Endodermal cell (in vitro differentiated cells): ENCODE data around the gene FAM174C. TPM values are rescaled to one million over a fixed set of nuclear protein-coding genes. Genes with fewer than 3 reads are reported as not detected.

Experiments used
- DNase-seq: peaks from one replicate; pipeline ENCODE4 v3.0.0-alpha.2; 2017
- H3K27ac ChIP-seq: 2 replicates; pipeline ENCODE4 v1.5.1; 2013; ENCODE audit warnings: mild to moderate bottlenecking, low read depth, low read length, moderate library complexity
- H3K27me3 ChIP-seq: 2 replicates; pipeline ENCODE4 v1.6.1; 2013; ENCODE audit warnings: mild to moderate bottlenecking, low read length, moderate library complexity; ENCODE audit not compliant: insufficient read depth, control insufficient read depth, poor library complexity, severe bottlenecking
- H3K36me3 ChIP-seq: 2 replicates; pipeline ENCODE4 v1.7.0; 2013; ENCODE audit warnings: mild to moderate bottlenecking, low read length, moderate library complexity; ENCODE audit not compliant: control insufficient read depth, insufficient read depth
- H3K4me1 ChIP-seq: one replicate; pipeline ENCODE4 v1.7.0; 2013; ENCODE audit warnings: low read length; ENCODE audit not compliant: control insufficient read depth, insufficient read depth
- H3K4me3 ChIP-seq: 2 replicates; pipeline ENCODE4 v1.5.1; 2013; ENCODE audit warnings: mild to moderate bottlenecking, low read length, moderate library complexity
- H3K9ac ChIP-seq: 2 replicates; pipeline ENCODE4 v1.6.1; 2013; ENCODE audit warnings: mild to moderate bottlenecking, low read length, moderate library complexity; ENCODE audit not compliant: poor library complexity, severe bottlenecking; ENCODE audit errors: extremely low read depth
- H3K9me3 ChIP-seq: 2 replicates; pipeline ENCODE4 v1.6.1; 2013; ENCODE audit warnings: mild to moderate bottlenecking, low read length, moderate library complexity; ENCODE audit not compliant: control insufficient read depth
- H3K27ac Mint-ChIP-seq: 2 replicates; pipeline ENCODE4 v1.8.0; 2020; ENCODE audit warnings: mixed read lengths
- H3K27me3 Mint-ChIP-seq: 2 replicates; pipeline ENCODE4 v1.8.0; 2021; ENCODE audit warnings: mild to moderate bottlenecking, mixed read lengths; ENCODE audit not compliant: insufficient read depth
- H3K36me3 Mint-ChIP-seq: 2 replicates; pipeline ENCODE4 v1.8.0; 2020; ENCODE audit warnings: low read depth, mixed read lengths
- H3K4me1 Mint-ChIP-seq: 2 replicates; pipeline ENCODE4 v1.8.0; 2020; ENCODE audit warnings: mixed read lengths
- H3K4me3 Mint-ChIP-seq: 2 replicates; pipeline ENCODE4 v1.8.0; 2020; ENCODE audit warnings: mild to moderate bottlenecking, moderate library complexity, mixed read lengths
- H3K9me3 Mint-ChIP-seq: 2 replicates; pipeline ENCODE4 v1.8.0; 2020; ENCODE audit warnings: mild to moderate bottlenecking, mixed read lengths
- WGBS, 2 experiments: methylation state at CpG; one replicate each; pipeline versions ENCODE4 v1.1.5 to v1.1.7; 2013; ENCODE audit warnings: missing lambda C conversion rate in 2 of 2, mixed read lengths in 1 of 2; ENCODE audit not compliant: insufficient coverage in 1 of 2, insufficient read length in 1 of 2; 5-methylcytosine and 5-hydroxymethylcytosine counted together
- total RNA-seq, 2 donors: library from RNA; stranded (reverse); fragmentation: NEBNext Ultra II Directional in 1 of 2; extraction: Animal tissue kit (Norgen Biotek cat#: 25700) in 1 of 2; gene quantifications; 2 replicates in 1 of 2; 3 replicates in 1 of 2; pipeline ENCODE4 v1.2.1, GENCODE V29; 2021
- TF ChIP-seq, protein P1 (sequence below): fragments of 200-600 bp; sonication (generic); conservative IDR thresholded peaks from 2 replicates; pipeline ENCODE4 v1.5.0; 2021; ENCODE audit warnings: antibody characterized with exemption, mild to moderate bottlenecking

The FAM174C gene
- total RNA-seq, 2 donors from 2014 or later: 45.1 to 46.0 TPM

DNA sequence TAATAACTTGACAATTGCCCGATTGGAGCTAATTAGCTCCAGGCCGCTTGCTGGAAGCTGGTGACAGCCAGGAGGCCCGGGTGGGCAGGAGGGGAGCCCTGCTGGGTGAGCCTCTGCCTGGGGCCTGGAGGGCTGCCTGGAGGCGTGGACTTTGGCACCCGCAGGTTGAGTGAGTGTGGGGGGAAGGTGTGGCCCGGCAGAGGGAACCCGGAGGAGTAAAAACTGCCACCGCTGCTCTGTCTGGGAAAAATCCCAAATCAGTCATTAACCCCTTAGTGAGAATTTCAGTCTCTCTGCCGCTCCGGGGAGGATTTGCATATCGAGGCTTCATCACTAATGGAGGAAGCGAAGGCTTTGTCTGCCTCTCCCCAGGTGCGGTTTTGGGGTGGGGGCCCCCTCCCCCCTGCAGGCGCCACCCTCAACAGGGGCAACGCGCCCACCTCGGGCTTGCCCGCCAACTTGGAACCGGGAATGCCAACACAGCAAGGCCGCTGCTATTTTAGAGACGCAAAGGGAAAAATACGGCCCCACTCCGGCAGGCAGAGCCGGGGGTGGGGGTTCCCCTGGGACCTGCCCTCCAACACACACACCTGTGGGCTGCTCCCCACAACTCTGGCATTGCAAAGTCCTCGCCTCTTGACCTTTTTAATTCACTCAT is 16.6 kb downstream of the FAM174C start:
- no peaks in the 10 kb centered on the region for H3K9me3 Mint-ChIP-seq
- Histone ChIP-seq H3K36me3 (peaks cover 3% of the 10 kb centered on the region), H3K9me3 (no peaks in the 10 kb centered on the region), H3K27me3 (no peaks in the 10 kb centered on the region), H3K4me1 (peaks cover 6% of the 10 kb centered on the region), H3K27ac (no peak overlapping the region), H3K9ac (no peak overlapping the region), H3K4me3 (no peak overlapping the region)
- H3K27me3 Mint-ChIP-seq: peaks cover 6% of the 10 kb centered on the region
- DNase-seq: no peak
- H3K27ac Mint-ChIP-seq: no peak overlapping the region
- H3K4me3 Mint-ChIP-seq: no peak overlapping the region
- 87 to 89% methylated on average over 16 to 25 of the region's 25 CpGs for WGBS, 2 experiments
- no peaks in the 10 kb centered on the region for H3K36me3 Mint-ChIP-seq
- TF ChIP-seq, protein P1, sequence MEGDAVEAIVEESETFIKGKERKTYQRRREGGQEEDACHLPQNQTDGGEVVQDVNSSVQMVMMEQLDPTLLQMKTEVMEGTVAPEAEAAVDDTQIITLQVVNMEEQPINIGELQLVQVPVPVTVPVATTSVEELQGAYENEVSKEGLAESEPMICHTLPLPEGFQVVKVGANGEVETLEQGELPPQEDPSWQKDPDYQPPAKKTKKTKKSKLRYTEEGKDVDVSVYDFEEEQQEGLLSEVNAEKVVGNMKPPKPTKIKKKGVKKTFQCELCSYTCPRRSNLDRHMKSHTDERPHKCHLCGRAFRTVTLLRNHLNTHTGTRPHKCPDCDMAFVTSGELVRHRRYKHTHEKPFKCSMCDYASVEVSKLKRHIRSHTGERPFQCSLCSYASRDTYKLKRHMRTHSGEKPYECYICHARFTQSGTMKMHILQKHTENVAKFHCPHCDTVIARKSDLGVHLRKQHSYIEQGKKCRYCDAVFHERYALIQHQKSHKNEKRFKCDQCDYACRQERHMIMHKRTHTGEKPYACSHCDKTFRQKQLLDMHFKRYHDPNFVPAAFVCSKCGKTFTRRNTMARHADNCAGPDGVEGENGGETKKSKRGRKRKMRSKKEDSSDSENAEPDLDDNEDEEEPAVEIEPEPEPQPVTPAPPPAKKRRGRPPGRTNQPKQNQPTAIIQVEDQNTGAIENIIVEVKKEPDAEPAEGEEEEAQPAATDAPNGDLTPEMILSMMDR: no peak
- no peaks in the 10 kb centered on the region for H3K4me1 Mint-ChIP-seq

DNA sequence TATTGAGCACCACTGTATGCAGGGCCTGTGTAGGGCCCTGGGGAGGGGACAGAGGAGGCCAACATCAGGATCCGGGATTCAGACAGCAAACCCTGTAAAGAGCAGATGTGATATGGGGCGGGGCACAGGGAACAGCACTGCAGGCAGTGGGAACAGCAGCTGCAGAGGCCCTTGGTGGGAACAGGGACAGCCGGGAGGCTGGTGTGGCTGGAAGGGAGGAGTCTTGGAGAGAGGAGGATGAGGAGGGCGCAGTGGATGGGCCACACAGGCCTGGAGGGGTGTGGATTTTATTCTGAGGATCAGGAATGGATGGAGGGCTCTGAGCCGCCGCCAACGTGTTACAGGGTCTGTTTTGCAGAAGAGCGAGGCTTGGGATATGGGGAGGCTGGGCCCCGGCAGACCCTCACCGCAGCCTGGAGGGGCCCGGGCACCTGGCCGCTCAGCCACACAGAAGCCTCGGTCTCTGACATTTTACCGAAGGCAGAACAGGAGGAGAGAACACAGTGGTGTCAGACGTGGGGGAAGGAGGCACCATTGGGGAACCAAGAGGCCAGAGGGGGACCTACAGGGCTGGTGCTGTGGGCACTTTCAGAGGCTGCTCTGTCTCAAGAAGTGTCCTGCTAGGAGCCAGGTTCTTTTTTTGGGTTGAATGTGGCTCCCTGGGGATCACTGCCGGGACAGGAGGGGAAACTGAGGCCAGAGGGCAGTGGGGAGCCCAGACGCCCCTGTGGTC is 17.3 kb downstream of the FAM174C start:
- H3K9me3 Mint-ChIP-seq: no peaks in the 10 kb centered on the region
- Histone ChIP-seq H3K36me3 (peaks cover 10% of the 10 kb centered on the region), H3K4me1 (no peaks in the 10 kb centered on the region), H3K4me3 (no peak overlapping the region), H3K9ac (no peak overlapping the region), H3K27me3 (no peaks in the 10 kb centered on the region), H3K9me3 (no peaks in the 10 kb centered on the region), H3K27ac (no peak overlapping the region)
- WGBS, 2 experiments: 77 to 93% methylated on average over 11 to 17 of the region's 17 CpGs
- peaks cover 6% of the 10 kb centered on the region for H3K27me3 Mint-ChIP-seq
- no peak overlapping the region for H3K27ac Mint-ChIP-seq
- H3K4me1 Mint-ChIP-seq: no peaks in the 10 kb centered on the region
- H3K4me3 Mint-ChIP-seq: no peak overlapping the region
- no peak for DNase-seq
- H3K36me3 Mint-ChIP-seq: peaks cover 3% of the 10 kb centered on the region
- TF ChIP-seq, protein P1: no peak

DNA sequence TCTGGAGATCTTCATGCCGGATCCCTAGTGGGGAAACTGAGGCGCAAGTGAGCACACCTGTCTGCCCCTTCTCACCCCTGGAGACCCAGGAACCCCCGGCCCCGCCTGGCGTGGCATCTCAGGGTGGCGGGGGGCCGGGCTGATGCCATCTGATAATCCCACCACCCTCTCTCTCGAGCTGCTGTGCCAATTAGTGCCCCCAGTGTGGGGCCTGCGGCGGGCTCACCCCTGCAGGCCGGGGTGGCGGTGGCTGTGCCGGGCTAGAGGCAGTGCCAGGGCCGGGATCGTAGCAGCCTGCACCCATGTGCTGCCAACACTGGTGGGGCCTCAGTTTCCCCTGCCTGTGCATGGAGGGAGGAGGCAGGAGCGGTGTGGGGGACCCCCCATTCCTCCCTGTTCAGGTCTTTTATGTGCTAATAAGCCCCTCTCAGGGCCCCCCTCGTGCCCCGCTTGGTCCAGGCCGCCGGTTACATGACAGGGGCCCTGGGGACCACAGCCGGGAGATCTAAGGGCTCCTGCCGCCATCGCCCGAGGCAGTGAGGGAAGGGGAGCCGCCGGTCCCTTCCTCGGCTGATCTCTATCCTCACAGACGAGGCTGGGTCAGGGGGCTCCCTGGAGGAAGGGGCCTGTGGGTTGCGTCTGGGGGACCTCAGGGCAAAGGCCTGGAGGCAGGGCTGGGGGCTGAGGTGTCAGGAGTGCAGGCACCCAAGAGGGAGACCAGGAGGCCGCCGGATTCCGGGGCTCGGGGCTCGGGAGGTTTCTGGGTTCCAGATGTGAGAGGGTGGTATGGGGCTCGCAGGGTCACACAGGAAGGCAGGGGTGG is 18.7 kb downstream of the FAM174C start:
- H3K36me3 Mint-ChIP-seq: peaks cover 11% of the 10 kb centered on the region
- H3K4me1 Mint-ChIP-seq: no peaks in the 10 kb centered on the region
- Histone ChIP-seq H3K27me3 (no peaks in the 10 kb centered on the region), H3K9me3 (no peaks in the 10 kb centered on the region), H3K36me3 (peaks cover 10% of the 10 kb centered on the region), H3K4me3 (no peak overlapping the region), H3K27ac (no peak overlapping the region), H3K4me1 (no peaks in the 10 kb centered on the region), H3K9ac (no peak overlapping the region)
- H3K27ac Mint-ChIP-seq: no peak overlapping the region
- H3K9me3 Mint-ChIP-seq: no peaks in the 10 kb centered on the region
- H3K4me3 Mint-ChIP-seq: no peak overlapping the region
- peaks cover 6% of the 10 kb centered on the region for H3K27me3 Mint-ChIP-seq
- WGBS, 2 experiments: 92 to 95% methylated on average over 12 to 35 of the region's 35 CpGs
- TF ChIP-seq, protein P1: no peak
- no peak for DNase-seq
